ENCODE data around the gene HMSD. TPM values are rescaled to one million over a fixed set of nuclear protein-coding genes. Genes with fewer than 3 reads are reported as not detected.

The HMSD gene
- total RNA-seq, 4 donors from 2014 or later = not detected

DNA sequence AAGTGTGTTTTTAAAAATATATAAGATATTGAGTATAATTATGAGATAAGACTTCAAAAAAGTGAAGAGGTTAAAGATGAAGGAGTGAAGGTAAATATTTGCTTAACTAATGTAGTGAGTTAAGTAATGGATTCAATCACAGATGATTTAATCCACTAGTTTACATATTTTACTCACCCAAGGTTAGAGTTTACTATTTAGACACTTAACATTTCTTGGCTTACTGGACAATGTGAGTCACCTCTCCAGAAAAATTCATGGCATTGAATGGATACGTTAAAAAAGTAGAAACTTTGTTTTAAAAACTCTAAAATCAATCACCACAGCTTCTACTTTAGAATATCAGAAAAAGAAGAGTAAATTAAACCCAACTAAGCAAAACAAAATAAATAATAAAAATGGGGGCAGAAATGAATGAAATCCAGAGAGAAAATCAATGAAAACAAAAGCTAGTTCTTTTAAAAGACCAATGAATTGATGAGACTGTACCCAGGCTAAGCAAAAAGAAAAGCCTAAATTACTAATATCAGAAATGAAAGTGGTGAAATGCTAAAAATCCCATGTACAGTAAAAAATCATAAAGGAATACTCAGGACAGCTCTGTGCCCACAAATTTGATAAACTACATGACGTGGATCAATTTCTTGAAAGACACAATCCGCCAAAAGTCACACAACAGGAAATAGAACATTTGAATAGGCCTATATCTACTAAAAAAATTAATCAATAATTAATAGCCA, 1.9 kb upstream of the HMSD start:
- TF ChIP-seq POLR2A (IDR thresholded peaks at IDR 0.05) = no peak
- TF ChIP-seq, protein P1, sequence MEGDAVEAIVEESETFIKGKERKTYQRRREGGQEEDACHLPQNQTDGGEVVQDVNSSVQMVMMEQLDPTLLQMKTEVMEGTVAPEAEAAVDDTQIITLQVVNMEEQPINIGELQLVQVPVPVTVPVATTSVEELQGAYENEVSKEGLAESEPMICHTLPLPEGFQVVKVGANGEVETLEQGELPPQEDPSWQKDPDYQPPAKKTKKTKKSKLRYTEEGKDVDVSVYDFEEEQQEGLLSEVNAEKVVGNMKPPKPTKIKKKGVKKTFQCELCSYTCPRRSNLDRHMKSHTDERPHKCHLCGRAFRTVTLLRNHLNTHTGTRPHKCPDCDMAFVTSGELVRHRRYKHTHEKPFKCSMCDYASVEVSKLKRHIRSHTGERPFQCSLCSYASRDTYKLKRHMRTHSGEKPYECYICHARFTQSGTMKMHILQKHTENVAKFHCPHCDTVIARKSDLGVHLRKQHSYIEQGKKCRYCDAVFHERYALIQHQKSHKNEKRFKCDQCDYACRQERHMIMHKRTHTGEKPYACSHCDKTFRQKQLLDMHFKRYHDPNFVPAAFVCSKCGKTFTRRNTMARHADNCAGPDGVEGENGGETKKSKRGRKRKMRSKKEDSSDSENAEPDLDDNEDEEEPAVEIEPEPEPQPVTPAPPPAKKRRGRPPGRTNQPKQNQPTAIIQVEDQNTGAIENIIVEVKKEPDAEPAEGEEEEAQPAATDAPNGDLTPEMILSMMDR (IDR thresholded peaks at IDR 0.05) = no peak
- H3K27me3 ChIP-seq = no peaks in the 10 kb centered on the region
- no peak overlapping the region for H3K4me3 ChIP-seq
- no peak for DNase-seq
- H3K9me3 ChIP-seq = no peaks in the 10 kb centered on the region
- H3K4me1 ChIP-seq = peaks cover 0 to 6% (median 2%) of the 10 kb centered on the region in 4 donors
- H3K27ac ChIP-seq = no peak overlapping the region
- H3K36me3 ChIP-seq = no peaks in the 10 kb centered on the region

DNA sequence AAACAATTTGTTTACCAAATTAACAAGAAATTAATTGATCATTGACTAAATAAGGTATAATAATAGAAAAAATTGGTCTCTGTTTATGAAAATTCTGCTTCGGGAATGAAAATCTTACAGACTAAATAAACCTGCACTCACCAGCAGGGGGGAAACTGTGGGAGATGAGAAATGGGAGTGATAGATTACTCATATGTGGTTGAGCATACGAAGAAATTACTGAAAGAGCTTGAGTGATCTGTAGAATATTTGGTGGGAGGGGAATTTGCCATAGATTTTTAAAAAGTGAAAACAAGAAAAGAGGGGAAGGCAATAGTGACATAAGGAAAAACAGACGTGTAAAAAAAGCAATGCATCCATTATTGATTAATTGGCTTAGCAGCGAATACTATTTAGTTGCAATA, 2.2 kb downstream of the HMSD start:
- no peak for DNase-seq
- no peak overlapping the region for H3K4me3 ChIP-seq
- no peaks in the 10 kb centered on the region for H3K36me3 ChIP-seq
- TF ChIP-seq POLR2A (IDR thresholded peaks at IDR 0.05) = no peak
- TF ChIP-seq, protein P1 (IDR thresholded peaks at IDR 0.05) = no peak
- H3K27ac ChIP-seq = no peak overlapping the region
- H3K27me3 ChIP-seq = no peaks in the 10 kb centered on the region
- no peaks in the 10 kb centered on the region for H3K9me3 ChIP-seq
- H3K4me1 ChIP-seq = peaks cover 0 to 6% (median 2%) of the 10 kb centered on the region in 4 donors

DNA sequence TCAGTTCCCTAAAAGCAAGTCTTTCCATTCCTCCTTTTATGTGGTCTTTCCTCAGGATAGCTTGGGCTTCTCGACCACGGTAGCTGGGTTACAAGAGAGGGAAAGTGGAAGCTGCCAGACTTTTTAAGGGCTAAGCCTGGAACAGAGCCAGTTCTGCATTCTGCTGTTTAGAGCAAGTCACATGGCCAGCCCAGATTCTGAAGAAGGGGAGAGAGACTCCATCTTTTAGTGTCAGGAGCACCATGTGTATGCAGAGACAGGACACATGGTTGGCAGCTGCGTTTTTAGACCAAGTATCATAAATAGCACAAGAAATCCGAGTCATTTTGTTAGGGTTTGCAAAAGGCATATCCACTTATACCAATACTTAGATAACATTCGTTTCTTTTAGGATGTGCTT, 4.7 kb downstream of the HMSD start:
- Histone ChIP-seq H3K9me3 (no peaks in the 10 kb centered on the region), H3K27me3 (no peaks in the 10 kb centered on the region), H3K4me1 (peaks cover 0 to 6% (median 2%) of the 10 kb centered on the region in 4 donors), H3K27ac (no peak overlapping the region), H3K36me3 (no peaks in the 10 kb centered on the region), H3K4me3 (no peak overlapping the region)
- TF ChIP-seq POLR2A (IDR thresholded peaks at IDR 0.05) = no peak
- TF ChIP-seq, protein P1 (IDR thresholded peaks at IDR 0.05) = no peak
- no peak for DNase-seq

DNA sequence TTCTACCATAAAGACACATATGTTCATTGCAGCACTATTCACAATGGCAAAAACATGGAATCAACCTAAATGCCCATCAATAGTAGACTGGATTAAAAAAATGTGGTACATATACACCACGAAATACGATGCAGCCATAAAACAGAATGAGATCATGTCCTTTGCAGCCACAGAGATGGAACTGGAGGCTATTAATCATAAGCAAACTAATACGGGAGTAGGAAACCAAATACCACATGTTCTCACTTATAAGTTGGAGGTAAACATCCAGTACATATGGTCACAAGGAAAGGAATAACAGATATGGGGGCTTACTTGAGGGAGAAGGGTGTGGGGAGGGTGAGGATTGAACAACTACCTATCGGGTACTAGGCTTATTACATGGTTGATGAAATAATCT, 7.7 kb downstream of the HMSD start:
- no peaks in the 10 kb centered on the region for H3K27me3 ChIP-seq
- TF ChIP-seq, protein P1 (IDR thresholded peaks at IDR 0.05) = no peak
- TF ChIP-seq POLR2A (IDR thresholded peaks at IDR 0.05) = no peak
- no peaks in the 10 kb centered on the region for H3K36me3 ChIP-seq
- no peaks in the 10 kb centered on the region for H3K9me3 ChIP-seq
- no peak overlapping the region for H3K4me3 ChIP-seq
- no peak overlapping the region for H3K27ac ChIP-seq
- no peaks in the 10 kb centered on the region for H3K4me1 ChIP-seq
- DNase-seq = no peak

DNA sequence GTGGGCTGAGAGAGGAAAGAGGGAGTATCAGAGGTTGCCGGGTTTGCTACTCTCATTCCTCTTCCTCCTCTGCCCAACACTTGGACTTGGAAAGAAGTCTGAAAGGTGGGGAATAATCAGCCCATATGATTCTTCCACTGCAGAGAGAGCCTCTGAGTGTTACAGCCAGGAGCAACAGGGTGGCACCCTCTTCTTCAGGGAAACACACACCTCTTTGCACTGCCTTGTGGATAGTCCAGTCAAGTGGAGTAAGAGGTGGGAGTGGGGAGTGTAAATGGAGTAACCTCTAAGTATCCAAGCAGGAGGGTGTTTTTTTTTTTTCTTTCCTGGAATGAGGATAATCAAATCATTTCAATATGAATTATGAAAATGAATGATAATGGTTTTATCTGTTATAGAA, 11.8 kb downstream of the HMSD start:
- Histone ChIP-seq H3K36me3 (no peaks in the 10 kb centered on the region), H3K9me3 (no peaks in the 10 kb centered on the region), H3K27me3 (no peaks in the 10 kb centered on the region), H3K4me1 (no peaks in the 10 kb centered on the region), H3K27ac (no peak overlapping the region), H3K4me3 (no peak overlapping the region)
- TF ChIP-seq, protein P1 (IDR thresholded peaks at IDR 0.05) = no peak
- TF ChIP-seq POLR2A (IDR thresholded peaks at IDR 0.05) = no peak
- no peak for DNase-seq
